HG03432 (cell line): ENCODE measurements around the gene GEMIN5.

Experiments used
- ATAC-seq: cut with Tn5 transposase; IDR thresholded peaks from one replicate; pipeline ENCODE4 v1.9.1; 2021; ENCODE audit warnings: mild to moderate bottlenecking, moderate library complexity; ENCODE audit not compliant: unreplicated experiment

The GEMIN5 gene

DNA sequence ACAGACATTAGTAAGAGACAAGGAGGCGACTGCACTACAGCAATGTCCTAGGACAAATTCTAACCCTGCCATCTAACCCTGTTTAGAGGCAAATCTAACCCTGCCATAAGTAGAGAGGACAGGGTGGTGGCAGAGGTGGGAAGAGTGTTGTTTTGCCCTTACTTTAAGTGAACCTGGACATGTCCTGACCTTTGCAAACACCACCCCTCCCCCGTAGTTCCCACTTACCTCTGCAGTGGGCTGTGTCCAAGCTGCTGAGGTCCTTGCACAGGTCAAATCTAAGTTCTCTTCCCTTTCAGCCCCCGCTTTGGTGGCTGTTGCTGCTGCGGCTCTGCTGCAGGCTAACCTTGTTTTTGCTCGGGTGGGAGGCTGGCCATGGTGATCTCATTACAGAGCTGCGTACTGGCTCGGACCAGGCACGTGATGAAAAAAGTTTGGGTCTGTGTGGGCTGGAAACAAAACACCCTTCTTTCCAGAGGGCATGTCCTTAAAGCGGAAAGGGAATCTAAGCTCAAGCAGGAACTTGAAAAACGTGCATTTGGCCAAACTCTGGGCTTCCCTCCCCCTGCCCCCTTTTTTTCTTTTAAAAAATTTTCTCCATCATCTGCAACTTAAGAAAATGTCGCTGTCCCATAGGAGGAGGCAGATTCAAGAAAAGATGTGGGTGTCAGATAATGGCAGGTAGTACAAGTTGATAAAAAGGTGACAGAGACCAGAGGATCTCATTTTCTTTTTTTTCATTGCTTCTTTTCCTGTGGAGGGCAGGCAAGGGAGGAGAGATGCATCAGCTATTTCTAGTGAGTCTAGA is 87.6 kb downstream of the GEMIN5 start, which contains the start of gene FAXDC2:
Gene FAXDC2, minus strand, starts transcription at position 349 of the 808 bp plus-strand sequence. CDS start 12,425 bp downstream, outside the sequence.
- peak; percentile 76 for ATAC-seq

GRCh38 chr5:154849791-154850201 is 88.2 kb downstream of the GEMIN5 start:
- no peak for ATAC-seq

GRCh38 chr5:154849264-154849785 is 88.7 kb downstream of the GEMIN5 start:
- ATAC-seq = no peak

DNA sequence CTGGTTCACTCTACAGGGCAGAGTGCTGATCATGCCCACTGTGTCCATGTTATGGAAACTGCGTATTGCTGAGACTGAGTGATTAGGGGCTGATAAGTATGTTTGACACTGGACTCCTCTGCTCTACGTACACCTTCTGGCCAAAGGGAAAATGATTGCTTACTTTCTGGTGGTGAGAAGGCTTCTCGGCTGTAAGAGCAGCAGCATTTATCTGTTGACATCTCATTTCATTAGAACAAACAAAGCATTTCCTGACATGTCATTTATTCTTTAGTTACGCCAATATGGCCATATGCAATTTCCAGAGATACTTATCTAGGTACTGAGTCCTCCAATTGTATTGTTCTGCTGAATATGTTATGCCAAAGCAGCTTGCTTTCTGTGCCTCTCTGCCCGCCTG is 93.2 kb downstream of the GEMIN5 start:
- no peak for ATAC-seq

- ATAC-seq = no peak
These were observed 95.1 kb downstream of the GEMIN5 start for GRCh38 chr5:154842689-154843530.

GRCh38 chr5:154841273-154841661 is 96.7 kb downstream of the GEMIN5 start:
- no peak for ATAC-seq

DNA sequence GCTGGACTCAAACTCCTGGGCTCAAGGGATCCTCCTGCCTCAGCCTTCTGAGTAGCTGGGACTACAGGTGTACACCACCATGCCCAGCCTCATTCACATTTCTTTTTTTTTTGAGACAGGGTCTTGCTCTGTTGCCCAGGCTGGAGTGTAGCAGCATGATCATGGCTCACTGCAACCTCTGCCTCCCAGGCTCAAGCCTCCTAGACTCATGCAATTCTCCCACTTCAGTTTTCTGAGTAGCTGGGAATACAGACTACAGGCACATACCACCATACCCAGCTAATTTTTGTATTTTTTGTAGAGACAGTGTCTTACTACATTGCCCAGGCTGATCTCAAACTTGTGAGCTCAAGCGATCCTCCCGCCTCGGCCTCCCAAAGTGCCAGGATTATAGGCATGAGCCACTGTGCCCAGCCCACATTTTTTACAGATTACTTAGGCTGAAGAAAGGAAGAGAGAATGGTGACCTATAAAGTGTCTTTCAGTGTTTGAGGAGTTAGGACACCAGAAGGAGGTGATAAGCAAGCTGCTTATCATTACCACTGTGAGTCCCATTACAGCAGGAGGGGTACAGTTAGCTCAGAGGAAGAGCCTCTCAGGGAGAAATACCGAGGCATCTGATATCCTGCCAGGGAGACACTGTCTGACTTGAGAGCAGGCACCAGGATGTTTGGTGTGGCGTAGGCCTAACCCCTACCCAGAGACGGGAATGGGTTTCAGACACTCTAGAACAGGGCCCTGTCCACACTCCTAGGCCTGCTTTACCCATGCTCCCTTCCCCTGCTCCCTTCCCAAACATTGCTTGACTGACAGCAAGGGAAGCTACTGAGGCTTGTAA is 97.4 kb downstream of the GEMIN5 start:
- no peak for ATAC-seq
